Measurements from ENCODE around the gene BTBD2.

GRCh38 chr19:1974381-1975161, 40.9 kb downstream of the BTBD2 start:
- TF ChIP-seq CTCF (IDR thresholded peaks at IDR 0.05 in 4 of 5, conservative IDR thresholded peaks at IDR 0.05 in 1 of 5) (no peak), POLR2A (IDR thresholded peaks at IDR 0.05) (no peak)
